ENCODE results near the gene CFAP65. TPM values are rescaled to one million over a fixed set of nuclear protein-coding genes. Genes with fewer than 3 reads are reported as not detected.

The CFAP65 gene
- total RNA-seq, 4 donors from 2014 or later, result not detected

GRCh38 chr2:218984239-218985020 lies 56.9 kb downstream of the CFAP65 start:
- H3K27ac ChIP-seq (replicated peaks in 1 of 4), result no peak overlapping the region
- TF ChIP-seq POLR2AphosphoS5 (IDR thresholded peaks at IDR 0.05) (no peak), POLR2A (IDR thresholded peaks at IDR 0.05; ENCODE audit: low read depth) (no peak), EP300 (IDR thresholded peaks at IDR 0.05) (no peak), CTCF (IDR thresholded peaks at IDR 0.05) (no peak)
- no peaks in the 10 kb centered on the region for H3K36me3 ChIP-seq
- peaks cover 0 to 100% (median 90%) of the 10 kb centered on the region in 4 donors for H3K27me3 ChIP-seq
- intact Hi-C loops (cut with DNase I), result no loop called here
- H3K4me1 ChIP-seq, result peaks cover 42 to 59% (median 55%) of the 10 kb centered on the region in 4 donors
- no peaks in the 10 kb centered on the region for H3K9me3 ChIP-seq
- no peak for DNase-seq (ENCODE audit: extremely low spot score)
- 2% methylated on average over 42 of the region's 50 CpGs for WGBS
- peak overlapping the region; percentile 15 to 35 (median 24) for H3K4me3 ChIP-seq

- Histone ChIP-seq H3K27me3 (peaks cover 0 to 100% (median 88%) of the 10 kb centered on the region in 4 donors), H3K4me1 (peaks cover 42 to 59% (median 55%) of the 10 kb centered on the region in 4 donors)
These were observed 57.4 kb downstream of the CFAP65 start for GRCh38 chr2:218983934-218984238.

GRCh38 chr2:218983263-218983933 lies 57.9 kb downstream of the CFAP65 start:
- H3K36me3 ChIP-seq, result no peaks in the 10 kb centered on the region
- H3K4me1 ChIP-seq, result peaks cover 42 to 59% (median 55%) of the 10 kb centered on the region in 4 donors
- no peak overlapping the region for H3K27ac ChIP-seq (replicated peaks in 1 of 4)
- 19% methylated on average over 10 of the region's 23 CpGs for WGBS
- H3K4me3 ChIP-seq, result peak overlapping the region in 1 of 4 donors; percentile 29
- intact Hi-C loops (cut with DNase I), result no loop called here
- no peaks in the 10 kb centered on the region for H3K9me3 ChIP-seq
- TF ChIP-seq POLR2A (IDR thresholded peaks at IDR 0.05; ENCODE audit: low read depth), result no peak
- H3K27me3 ChIP-seq, result peaks cover 0 to 100% (median 86%) of the 10 kb centered on the region in 4 donors
- no peak for DNase-seq (ENCODE audit: extremely low spot score)

More at GRCh38 chr2:218983934-218984238, 57.4 kb downstream of the CFAP65 start:
- Histone ChIP-seq H3K4me3 (peak overlapping the region in 2 of 4 donors; percentile 29 to 35), H3K9me3 (no peaks in the 10 kb centered on the region), H3K27ac (replicated peaks in 1 of 4) (no peak overlapping the region), H3K36me3 (no peaks in the 10 kb centered on the region)
- WGBS, result 16% methylated on average over 9 of the region's 10 CpGs
- intact Hi-C loops (cut with DNase I), result no loop called here
- DNase-seq (ENCODE audit: extremely low spot score), result no peak
- TF ChIP-seq CTCF (IDR thresholded peaks at IDR 0.05) (no peak), POLR2A (IDR thresholded peaks at IDR 0.05; ENCODE audit: low read depth) (no peak), POLR2AphosphoS5 (IDR thresholded peaks at IDR 0.05) (no peak), EP300 (IDR thresholded peaks at IDR 0.05) (no peak)

- H3K27ac ChIP-seq (replicated peaks in 1 of 4), result no peak overlapping the region
- TF ChIP-seq POLR2AphosphoS5 (IDR thresholded peaks at IDR 0.05) (no peak), EP300 (IDR thresholded peaks at IDR 0.05) (no peak), CTCF (IDR thresholded peaks at IDR 0.05) (no peak), POLR2A (IDR thresholded peaks at IDR 0.05; ENCODE audit: low read depth) (no peak)
- WGBS, result 13% methylated on average over 20 of the region's 28 CpGs
- intact Hi-C loops (cut with DNase I), result no loop called here
- no peaks in the 10 kb centered on the region for H3K9me3 ChIP-seq
- H3K4me1 ChIP-seq, result peaks cover 42 to 59% (median 55%) of the 10 kb centered on the region in 4 donors
- no peaks in the 10 kb centered on the region for H3K36me3 ChIP-seq
- no peak for DNase-seq (ENCODE audit: extremely low spot score)
- H3K27me3 ChIP-seq, result peaks cover 0 to 99% (median 81%) of the 10 kb centered on the region in 4 donors
- H3K4me3 ChIP-seq, result peak overlapping the region in 3 of 4 donors; percentile 40 to 52 (median 42)
These were observed 58.6 kb downstream of the CFAP65 start for GRCh38 chr2:218982586-218983262.
